Mesendoderm (in vitro differentiated cells): ENCODE measurements around the gene OSGEPL1.
"Not testable (repeated sequence)": the region's sequence is repeated elsewhere in the genome, so short reads cannot be mapped to it uniquely, and the experiment has no call there.

Experiments used
- DNase-seq: peaks from one replicate; pipeline ENCODE4 v3.0.0; 2013
- H2AK5ac ChIP-seq: 2 replicates; pipeline ENCODE4 v1.6.1; 2013; ENCODE audit warnings: low read length, inconsistent platforms
- H2BK120ac ChIP-seq: 2 replicates; pipeline ENCODE4 v1.6.1; 2013; ENCODE audit warnings: low read depth, mild to moderate bottlenecking, low read length, moderate library complexity, mixed read lengths
- H2BK15ac ChIP-seq: replicated peaks from 2 replicates; pipeline ENCODE4 v1.6.1; 2013; ENCODE audit warnings: low read depth, mild to moderate bottlenecking, moderate library complexity
- H2BK5ac ChIP-seq: 2 replicates; pipeline ENCODE4 v1.6.1; 2013; ENCODE audit warnings: low read length, inconsistent platforms
- H3K18ac ChIP-seq: 2 replicates; pipeline ENCODE4 v1.6.1; 2013; ENCODE audit warnings: mild to moderate bottlenecking, low read length, mixed read lengths
- H3K23ac ChIP-seq: one replicate; pipeline ENCODE4 v1.6.1; 2013; ENCODE audit warnings: low read length
- H3K27ac ChIP-seq: 2 replicates; pipeline ENCODE4 v1.5.1; 2013; ENCODE audit warnings: low read depth, mild to moderate bottlenecking, inconsistent platforms, low read length, moderate library complexity
- H3K27me3 ChIP-seq: 2 replicates; pipeline ENCODE4 v1.6.1; 2013; ENCODE audit warnings: low read length, control low read depth, mild to moderate bottlenecking, inconsistent platforms; ENCODE audit not compliant: insufficient read depth, poor library complexity
- H3K36me3 ChIP-seq: 2 replicates; pipeline ENCODE4 v1.6.1; 2013; ENCODE audit warnings: low read length, inconsistent platforms; ENCODE audit not compliant: control insufficient read depth, insufficient read depth
- H3K4ac ChIP-seq: one replicate; pipeline ENCODE4 v1.6.1; 2013; ENCODE audit warnings: low read depth, mild to moderate bottlenecking, low read length, moderate library complexity
- H3K4me1 ChIP-seq: 2 replicates; pipeline ENCODE4 v1.6.1; 2013; ENCODE audit warnings: low read depth, low read length, inconsistent platforms; ENCODE audit not compliant: control insufficient read depth
- H3K4me2 ChIP-seq: 2 replicates; pipeline ENCODE4 v1.6.1; 2013; ENCODE audit warnings: low read length
- H3K4me3 ChIP-seq: 2 replicates; pipeline ENCODE4 v1.5.1; 2013; ENCODE audit warnings: mild to moderate bottlenecking, low read length
- H3K56ac ChIP-seq: one replicate; pipeline ENCODE4 v1.6.1; 2013; ENCODE audit warnings: low read length
- H3K79me1 ChIP-seq: 2 replicates; pipeline ENCODE4 v1.6.1; 2013; ENCODE audit warnings: low read length, inconsistent platforms
- H3K79me2 ChIP-seq: 2 replicates; pipeline ENCODE4 v1.6.1; 2013; ENCODE audit warnings: mild to moderate bottlenecking, low read length; ENCODE audit not compliant: control insufficient read depth, insufficient read depth
- H3K9ac ChIP-seq: 2 replicates; pipeline ENCODE4 v1.6.1; 2013; ENCODE audit warnings: low read length, inconsistent platforms
- H4K5ac ChIP-seq: one replicate; pipeline ENCODE4 v1.6.1; 2013; ENCODE audit warnings: low read length
- H4K8ac ChIP-seq: one replicate; pipeline ENCODE4 v1.6.1; 2013; ENCODE audit warnings: low read depth, mild to moderate bottlenecking, control low read depth, low read length, moderate library complexity
- WGBS: extraction: QIAGEN DNeasy Blood & Tissue Kit; methylation state at CpG from one replicate; pipeline ENCODE4 v1.1.7; 2013; ENCODE audit warnings: low lambda C conversion rate, missing lambda C conversion rate; ENCODE audit not compliant: insufficient coverage; ENCODE audit errors: extremely low coverage; 5-methylcytosine and 5-hydroxymethylcytosine counted together

Gene OSGEPL1

DNA sequence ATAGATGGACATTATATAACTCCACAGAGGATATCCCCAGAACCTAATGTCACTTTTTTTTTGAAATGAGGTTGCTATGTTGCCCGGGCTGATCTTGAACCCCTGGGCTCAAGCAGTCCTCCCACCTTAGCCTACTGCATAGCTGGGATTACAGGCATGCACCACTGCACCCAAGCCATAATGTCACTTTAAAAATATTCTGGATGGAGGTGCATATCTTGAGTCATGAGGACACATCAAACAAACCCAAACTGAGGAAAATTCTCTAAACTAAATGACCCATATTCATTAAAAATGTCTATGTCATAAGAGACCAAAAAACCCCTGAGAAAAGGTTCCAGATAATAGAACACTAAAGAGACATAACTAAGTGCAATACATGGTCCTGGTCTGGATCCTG is 36.3 kb downstream of the OSGEPL1 start:
- no peak overlapping the region for H3K4me3 ChIP-seq
- no peak overlapping the region for H4K5ac ChIP-seq
- DNase-seq: no peak
- H3K79me1 ChIP-seq: no peaks in the 10 kb centered on the region
- no peak overlapping the region for H3K4me2 ChIP-seq
- H3K18ac ChIP-seq: no peak overlapping the region
- no peak overlapping the region for H3K9ac ChIP-seq
- no peaks in the 10 kb centered on the region for H3K4me1 ChIP-seq
- H2BK15ac ChIP-seq: no peak overlapping the region
- H2AK5ac ChIP-seq: no peak overlapping the region
- H3K79me2 ChIP-seq: no peaks in the 10 kb centered on the region
- H3K36me3 ChIP-seq: no peaks in the 10 kb centered on the region
- H3K23ac ChIP-seq: no peak overlapping the region
- H2BK120ac ChIP-seq: no peak overlapping the region
- no peak overlapping the region for H4K8ac ChIP-seq
- H2BK5ac ChIP-seq: no peak overlapping the region
- H3K27me3 ChIP-seq: no peaks in the 10 kb centered on the region
- no peak overlapping the region for H3K4ac ChIP-seq
- no peak overlapping the region for H3K56ac ChIP-seq
- no peak overlapping the region for H3K27ac ChIP-seq
- no CpG with 5 or more reads among the region's 1 CpG for WGBS

DNA sequence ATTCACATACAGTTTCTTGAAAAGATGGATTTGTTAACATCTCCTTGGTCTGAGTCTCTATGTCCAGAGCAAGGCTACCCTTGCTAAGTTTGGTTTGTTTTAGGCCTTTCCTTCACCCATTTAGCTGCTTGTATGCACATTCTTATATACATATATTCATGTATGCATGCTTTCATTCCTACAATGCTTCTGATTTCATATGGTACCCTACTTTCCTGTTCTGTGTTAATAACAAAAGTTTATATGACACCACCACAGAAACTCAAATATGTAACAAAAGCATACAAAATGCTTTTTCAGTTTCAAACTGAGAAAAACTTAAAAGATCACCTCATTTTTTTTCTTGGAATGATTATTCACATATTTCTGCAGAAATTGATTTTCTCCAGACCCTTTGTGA is 39.4 kb downstream of the OSGEPL1 start:
- H3K4me1 ChIP-seq: no peaks in the 10 kb centered on the region
- no peaks in the 10 kb centered on the region for H3K79me2 ChIP-seq
- H2BK15ac ChIP-seq: no peak overlapping the region
- H3K27me3 ChIP-seq: no peaks in the 10 kb centered on the region
- H3K4ac ChIP-seq: no peak overlapping the region
- H4K8ac ChIP-seq: no peak overlapping the region
- no peak overlapping the region for H4K5ac ChIP-seq
- H2BK120ac ChIP-seq: no peak overlapping the region
- H3K36me3 ChIP-seq: no peaks in the 10 kb centered on the region
- H2BK5ac ChIP-seq: no peak overlapping the region
- H3K9ac ChIP-seq: no peak overlapping the region
- H2AK5ac ChIP-seq: no peak overlapping the region
- no peak overlapping the region for H3K56ac ChIP-seq
- H3K18ac ChIP-seq: no peak overlapping the region
- no peak overlapping the region for H3K23ac ChIP-seq
- H3K79me1 ChIP-seq: no peaks in the 10 kb centered on the region
- H3K4me3 ChIP-seq: no peak overlapping the region
- DNase-seq: no peak
- H3K4me2 ChIP-seq: no peak overlapping the region
- no peak overlapping the region for H3K27ac ChIP-seq

DNA sequence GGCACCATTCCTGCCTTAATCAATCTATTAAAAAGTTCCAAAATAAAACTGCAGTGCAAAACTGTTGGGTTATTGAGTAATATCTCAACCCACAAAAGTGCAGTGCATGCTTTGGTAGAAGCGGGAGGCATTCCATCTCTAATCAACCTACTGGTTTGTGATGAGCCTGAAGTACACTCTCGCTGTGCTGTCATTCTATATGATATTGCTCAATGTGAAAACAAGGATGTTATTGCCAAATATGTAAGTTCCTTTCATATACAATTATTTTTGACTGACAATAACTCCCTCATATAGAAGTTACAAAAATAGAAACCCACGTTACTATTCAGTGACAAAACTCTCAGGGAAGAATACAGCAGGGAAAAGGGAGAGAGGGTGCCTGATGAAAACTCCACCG is 43.0 kb downstream of the OSGEPL1 start:
- H3K4me3 ChIP-seq: no peak overlapping the region
- no peak overlapping the region for H3K27ac ChIP-seq
- no peak overlapping the region for H3K56ac ChIP-seq
- H3K23ac ChIP-seq: no peak overlapping the region
- H4K5ac ChIP-seq: no peak overlapping the region
- no peaks in the 10 kb centered on the region for H3K4me1 ChIP-seq
- no peak overlapping the region for H4K8ac ChIP-seq
- H3K18ac ChIP-seq: no peak overlapping the region
- no CpG with 5 or more reads among the region's 4 CpGs for WGBS
- H3K27me3 ChIP-seq: no peaks in the 10 kb centered on the region
- no peak for DNase-seq
- no peak overlapping the region for H2BK5ac ChIP-seq
- no peak overlapping the region for H3K9ac ChIP-seq
- H3K79me1 ChIP-seq: no peaks in the 10 kb centered on the region
- H3K4ac ChIP-seq: no peak overlapping the region
- H2AK5ac ChIP-seq: no peak overlapping the region
- H3K36me3 ChIP-seq: no peaks in the 10 kb centered on the region
- H2BK120ac ChIP-seq: no peak overlapping the region
- no peak overlapping the region for H2BK15ac ChIP-seq
- H3K4me2 ChIP-seq: no peak overlapping the region
- no peaks in the 10 kb centered on the region for H3K79me2 ChIP-seq

DNA sequence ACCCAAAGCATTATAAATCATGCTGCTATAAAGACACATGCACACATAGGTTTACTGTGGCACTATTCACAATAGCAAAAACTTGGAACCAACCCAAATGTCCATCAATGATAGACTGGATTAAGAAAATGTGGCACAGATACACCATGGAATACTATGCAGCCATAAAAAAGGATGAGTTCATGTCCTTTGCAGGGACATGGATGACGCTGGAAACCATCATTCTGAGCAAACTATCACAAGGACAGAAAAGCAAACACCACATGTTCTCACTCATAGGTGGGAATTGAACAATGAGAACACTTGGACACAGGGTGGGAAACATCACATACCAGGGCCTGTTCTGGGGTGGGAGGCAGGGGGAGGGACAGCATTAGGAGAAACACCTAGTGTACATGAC is 45.0 kb downstream of the OSGEPL1 start:
- H3K9ac ChIP-seq, H3K4ac ChIP-seq, H2AK5ac ChIP-seq, H2BK5ac ChIP-seq, H2BK15ac ChIP-seq, H3K36me3 ChIP-seq, H2BK120ac ChIP-seq, H3K27me3 ChIP-seq, H3K4me2 ChIP-seq, H4K8ac ChIP-seq, H3K79me2 ChIP-seq, H3K23ac ChIP-seq, H3K18ac ChIP-seq, H3K56ac ChIP-seq, H3K79me1 ChIP-seq, DNase-seq, H3K27ac ChIP-seq, H3K4me1 ChIP-seq, H3K4me3 ChIP-seq, H4K5ac ChIP-seq: not testable (repeated sequence)
- WGBS: no CpG with 5 or more reads among the region's 1 CpG

DNA sequence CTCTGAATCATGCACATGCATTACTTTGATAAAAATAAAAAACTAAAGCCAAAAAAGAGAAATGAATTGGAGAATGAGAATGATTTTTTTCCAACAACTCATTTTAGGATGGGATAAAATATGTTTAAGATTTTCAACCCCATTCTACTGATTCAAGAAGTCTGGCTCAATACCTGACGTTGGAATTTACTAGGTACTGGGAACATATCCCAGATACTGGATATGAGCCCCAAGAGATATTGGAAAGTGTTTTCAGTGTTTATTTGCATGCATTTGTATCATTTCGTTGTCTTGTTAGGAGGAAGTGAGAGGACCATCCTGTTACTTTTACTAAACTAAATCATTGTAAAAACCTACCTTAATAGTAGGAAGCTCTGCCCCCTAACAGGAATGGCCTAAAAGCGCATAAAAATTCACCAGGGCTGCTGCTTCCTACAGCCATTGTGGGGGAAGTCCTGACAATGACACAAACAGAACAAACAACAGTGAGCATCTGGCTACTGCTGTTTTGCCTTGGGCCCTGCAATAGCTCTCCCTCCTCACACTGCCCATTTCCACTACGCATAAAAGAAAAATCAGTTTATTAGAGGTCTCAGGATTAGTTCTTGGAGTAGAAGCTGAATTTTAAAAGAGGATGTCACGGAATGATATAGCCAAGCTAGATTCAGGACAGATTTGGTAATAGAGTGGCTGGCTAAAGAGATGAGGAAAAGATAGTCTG is 52.9 kb downstream of the OSGEPL1 start:
- H2BK5ac ChIP-seq: no peak overlapping the region
- no peak overlapping the region for H4K5ac ChIP-seq
- no peak overlapping the region for H2BK15ac ChIP-seq
- no peak overlapping the region for H3K4ac ChIP-seq
- no peak overlapping the region for H3K9ac ChIP-seq
- no peaks in the 10 kb centered on the region for H3K79me2 ChIP-seq
- H3K18ac ChIP-seq: no peak overlapping the region
- no peaks in the 10 kb centered on the region for H3K27me3 ChIP-seq
- no peak overlapping the region for H3K4me2 ChIP-seq
- WGBS: no CpG with 5 or more reads among the region's 5 CpGs
- H3K4me1 ChIP-seq: no peaks in the 10 kb centered on the region
- no peak overlapping the region for H2AK5ac ChIP-seq
- no peak overlapping the region for H4K8ac ChIP-seq
- H2BK120ac ChIP-seq: no peak overlapping the region
- no peaks in the 10 kb centered on the region for H3K79me1 ChIP-seq
- no peak overlapping the region for H3K23ac ChIP-seq
- H3K27ac ChIP-seq: no peak overlapping the region
- peak; percentile 16 for DNase-seq
- no peak overlapping the region for H3K4me3 ChIP-seq
- no peak overlapping the region for H3K56ac ChIP-seq
- H3K36me3 ChIP-seq: no peaks in the 10 kb centered on the region

DNA sequence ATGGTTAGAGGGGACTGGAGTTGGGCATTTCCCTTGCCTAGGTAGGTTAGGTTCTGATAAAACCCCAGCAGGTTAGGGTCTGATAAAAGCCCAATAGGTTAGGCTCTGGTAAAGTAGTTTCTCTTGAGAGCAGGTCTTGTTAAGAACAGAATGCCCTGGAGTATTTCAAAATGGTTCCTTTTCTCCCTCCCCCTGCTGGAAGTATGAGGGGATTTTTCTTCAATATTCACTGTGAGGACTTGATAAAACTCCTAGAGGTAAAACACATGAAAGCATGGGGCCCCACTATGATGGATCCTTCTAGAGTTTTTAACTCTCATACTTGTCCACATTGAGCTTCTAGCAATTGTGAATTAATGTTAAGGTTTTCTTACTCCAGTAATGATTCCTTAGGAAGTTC is 60.5 kb downstream of the OSGEPL1 start:
- no peak overlapping the region for H3K4me3 ChIP-seq
- no peak overlapping the region for H4K5ac ChIP-seq
- no peak overlapping the region for H3K9ac ChIP-seq
- peak; percentile 57 for DNase-seq
- no peaks in the 10 kb centered on the region for H3K36me3 ChIP-seq
- H3K56ac ChIP-seq: peak overlapping the region; percentile 37
- H3K79me1 ChIP-seq: no peaks in the 10 kb centered on the region
- no peaks in the 10 kb centered on the region for H3K79me2 ChIP-seq
- no peak overlapping the region for H2BK120ac ChIP-seq
- H2BK15ac ChIP-seq: no peak overlapping the region
- no peak overlapping the region for H3K4ac ChIP-seq
- no peak overlapping the region for H2AK5ac ChIP-seq
- H3K27me3 ChIP-seq: no peaks in the 10 kb centered on the region
- H3K18ac ChIP-seq: no peak overlapping the region
- H2BK5ac ChIP-seq: no peak overlapping the region
- H3K23ac ChIP-seq: no peak overlapping the region
- no peak overlapping the region for H3K27ac ChIP-seq
- no peak overlapping the region for H4K8ac ChIP-seq
- no peaks in the 10 kb centered on the region for H3K4me1 ChIP-seq
- no peak overlapping the region for H3K4me2 ChIP-seq
